ENCODE measurements around the gene DNAH11. TPM values are rescaled to one million over a fixed set of nuclear protein-coding genes. Genes with fewer than 3 reads are reported as not detected.
"Not testable (repeated sequence)": the region's sequence is repeated elsewhere in the genome, so short reads cannot be mapped to it uniquely, and the experiment has no call there.

The DNAH11 gene
- total RNA-seq, 1 donor from 2014 or later = 1.3 TPM

DNA sequence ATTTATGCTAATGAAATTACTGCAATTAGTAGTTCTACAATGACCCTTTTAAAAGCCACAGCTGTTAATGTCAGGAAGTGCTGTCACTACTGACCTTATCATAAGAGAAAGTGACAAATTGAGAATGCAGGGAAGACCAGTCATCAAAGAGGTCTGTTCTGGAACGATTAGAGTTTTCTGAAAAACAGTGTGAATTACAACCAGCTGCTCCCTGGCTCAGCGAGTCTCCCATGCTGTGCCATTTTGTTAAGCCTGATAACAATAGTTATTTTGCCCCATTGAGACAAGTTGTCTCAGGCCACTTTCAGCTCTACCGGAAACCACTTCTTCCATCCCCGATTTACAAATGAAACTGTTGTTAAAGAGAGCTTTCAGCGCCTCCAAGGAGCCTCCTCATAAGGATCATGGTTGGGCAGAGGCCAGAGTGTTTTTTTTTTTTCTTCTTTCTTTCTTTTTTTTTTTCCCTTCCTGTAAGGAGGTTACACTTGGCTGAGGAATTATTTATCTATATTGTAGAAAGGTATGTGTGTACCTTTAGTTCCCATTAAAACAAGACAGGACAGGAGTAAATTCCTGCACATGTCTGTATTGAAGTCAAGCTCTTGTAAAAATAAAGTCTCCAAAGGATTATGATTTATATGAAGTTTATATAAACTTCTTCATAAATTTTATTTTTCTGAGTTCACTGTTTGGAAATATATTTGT is 229.2 kb downstream of the DNAH11 start:
- DNase-seq (ENCODE audit: low read depth, low spot score) = no peak

DNA sequence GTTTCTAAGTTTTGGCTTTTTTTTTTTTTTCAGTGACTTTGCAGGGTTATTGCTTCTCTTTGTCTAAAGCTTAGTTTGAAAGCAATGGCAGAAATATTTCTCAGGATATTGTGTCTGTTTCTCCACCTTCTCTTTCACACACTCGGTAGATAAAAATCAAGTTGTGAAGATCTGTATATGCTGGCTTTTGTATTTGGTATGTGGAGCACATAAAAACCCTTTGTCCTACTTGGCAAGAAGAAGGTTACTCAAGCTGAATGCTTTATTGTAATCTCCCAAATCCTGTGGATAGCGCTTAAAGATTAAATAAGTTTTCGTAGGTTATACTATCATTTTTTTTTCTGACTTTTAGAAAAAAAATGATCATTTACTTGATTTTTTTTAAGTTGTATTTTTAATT is 230.5 kb downstream of the DNAH11 start:
- DNase-seq (ENCODE audit: low read depth, low spot score) = no peak

DNA sequence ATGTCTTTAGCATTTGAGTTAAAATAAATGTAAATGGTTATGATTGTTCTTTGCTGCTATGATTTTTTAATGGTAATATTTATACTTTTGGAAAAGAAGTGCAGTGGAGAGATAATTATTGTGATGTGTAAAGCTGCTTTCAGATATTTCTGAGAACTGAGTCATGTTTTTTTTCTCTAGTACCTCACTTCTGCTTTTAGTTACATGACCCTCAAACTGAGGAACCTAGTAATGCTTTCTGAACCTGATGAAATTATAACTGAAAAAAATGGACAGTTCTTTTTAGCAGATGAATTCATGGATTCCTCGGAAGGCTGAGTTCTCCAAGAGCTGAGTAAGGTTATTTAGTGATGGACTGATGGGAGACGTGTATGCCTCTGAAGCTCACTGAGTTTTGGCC is 235.1 kb downstream of the DNAH11 start:
- no peak for DNase-seq (ENCODE audit: low read depth, low spot score)

DNA sequence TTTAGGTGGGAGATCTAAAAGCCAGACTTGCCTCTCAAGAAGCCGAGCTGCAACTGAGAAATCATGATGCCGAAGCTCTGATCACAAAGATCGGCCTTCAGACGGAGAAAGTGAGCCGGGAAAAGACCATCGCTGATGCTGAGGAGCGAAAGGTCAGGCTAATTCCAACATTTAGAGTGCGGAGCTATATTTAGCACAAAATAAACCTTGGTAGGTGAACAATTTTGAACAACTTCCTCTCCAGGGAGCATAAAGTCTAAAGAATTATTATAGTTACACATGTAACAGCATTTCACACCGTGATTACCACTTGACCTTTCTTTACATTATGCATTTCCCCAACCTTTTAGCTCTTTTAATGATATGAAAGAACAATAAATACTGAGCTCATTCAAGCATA is 236.1 kb downstream of the DNAH11 start:
- no peak for DNase-seq (ENCODE audit: low read depth, low spot score)

DNA sequence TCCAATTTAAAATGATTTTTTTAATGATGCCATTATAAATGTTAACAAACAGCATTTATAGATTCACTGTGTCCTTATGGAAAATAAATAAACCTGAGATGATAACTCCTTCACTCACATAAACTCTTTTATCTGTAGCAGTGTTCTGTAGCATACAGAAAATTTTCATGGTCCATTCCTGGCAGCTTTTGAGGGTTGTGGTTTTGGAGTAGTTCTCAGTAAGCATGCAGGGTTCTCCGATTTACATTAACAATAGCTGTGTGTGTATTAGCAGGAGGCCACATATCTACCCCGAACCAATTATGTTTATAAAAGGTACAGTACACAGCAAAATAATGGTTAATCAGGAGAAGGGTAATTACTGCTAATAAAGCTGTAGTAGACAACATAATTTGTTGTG is 240.2 kb downstream of the DNAH11 start:
- DNase-seq (ENCODE audit: low read depth, low spot score) = no peak

DNA sequence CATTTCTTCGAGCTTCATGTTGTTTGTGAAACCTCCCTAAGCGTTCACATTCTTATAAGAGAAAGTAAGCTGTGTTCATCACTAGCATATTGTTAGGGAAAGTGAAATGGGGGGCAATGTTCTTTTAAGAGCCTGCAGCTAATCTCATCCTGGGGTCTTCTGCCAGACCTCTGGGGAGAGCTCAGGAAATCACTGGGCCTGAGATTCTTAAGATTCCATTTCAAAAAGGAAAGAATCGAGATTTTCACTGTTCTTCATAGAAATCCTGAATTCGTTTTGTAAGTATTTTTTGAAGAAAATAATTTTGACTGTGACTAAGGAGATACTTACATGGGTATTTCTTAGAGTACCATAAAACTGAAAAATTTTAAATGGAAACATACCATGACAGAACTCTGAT is 242.2 kb downstream of the DNAH11 start:
- DNase-seq (ENCODE audit: low read depth, low spot score) = no peak

DNA sequence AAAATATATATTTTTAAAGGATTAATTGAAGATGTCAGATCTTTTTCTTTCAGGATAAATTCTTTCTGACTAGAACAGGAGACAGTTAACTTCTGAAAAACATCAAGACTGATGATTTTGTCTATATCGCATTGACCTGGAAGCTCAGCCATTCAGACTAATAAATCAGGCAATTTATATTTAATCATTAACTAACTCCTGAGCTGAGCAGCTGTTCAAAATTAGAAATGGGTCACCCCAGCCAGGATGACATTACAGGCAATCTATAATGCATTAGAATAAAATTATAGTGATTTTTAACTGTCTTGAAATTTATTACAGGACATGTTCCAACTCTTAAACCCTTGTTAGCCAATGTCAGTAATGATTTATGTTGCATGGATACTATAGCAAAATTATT is 263.0 kb downstream of the DNAH11 start:
- DNase-seq (ENCODE audit: low read depth, low spot score) = no peak

DNA sequence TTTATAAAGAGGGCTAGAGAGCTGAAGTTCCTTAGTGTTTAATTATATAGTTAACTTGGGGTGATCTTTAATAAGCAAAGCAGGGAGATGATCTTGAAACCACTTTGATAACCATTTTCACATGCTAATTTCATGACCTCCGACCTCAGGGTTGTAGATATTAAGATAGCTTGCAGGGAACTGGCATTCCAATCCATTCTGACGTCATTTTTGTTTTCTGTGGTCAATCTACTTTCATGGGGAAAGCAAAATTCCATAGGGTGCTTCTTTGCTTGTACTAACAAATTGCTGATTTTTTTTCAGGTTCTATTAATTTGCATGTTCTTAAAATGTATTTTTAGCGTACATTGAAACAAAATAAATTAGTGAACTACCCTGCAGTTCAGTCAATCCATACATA is 263.5 kb downstream of the DNAH11 start:
- DNase-seq (ENCODE audit: low read depth, low spot score) = no peak

DNA sequence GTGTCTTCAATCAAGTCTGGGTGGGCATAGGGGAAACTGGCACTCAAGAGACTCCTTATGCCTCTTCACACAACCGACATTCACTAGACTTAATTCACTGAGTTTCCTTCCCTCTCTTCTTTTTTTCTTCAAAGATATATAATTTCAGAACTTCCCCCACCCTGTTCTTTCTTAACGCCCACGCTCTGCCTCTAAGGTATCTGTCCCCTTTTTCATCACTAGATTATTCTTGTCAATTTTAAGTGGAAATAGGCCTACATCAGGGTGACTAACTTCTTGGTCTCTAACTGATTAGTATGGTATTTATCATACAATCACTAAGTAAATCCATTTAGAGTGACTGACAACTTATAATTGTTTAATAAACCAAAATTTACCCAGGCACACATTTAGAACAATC is 276.2 kb downstream of the DNAH11 start:
- DNase-seq (ENCODE audit: low read depth, low spot score) = no peak

DNA sequence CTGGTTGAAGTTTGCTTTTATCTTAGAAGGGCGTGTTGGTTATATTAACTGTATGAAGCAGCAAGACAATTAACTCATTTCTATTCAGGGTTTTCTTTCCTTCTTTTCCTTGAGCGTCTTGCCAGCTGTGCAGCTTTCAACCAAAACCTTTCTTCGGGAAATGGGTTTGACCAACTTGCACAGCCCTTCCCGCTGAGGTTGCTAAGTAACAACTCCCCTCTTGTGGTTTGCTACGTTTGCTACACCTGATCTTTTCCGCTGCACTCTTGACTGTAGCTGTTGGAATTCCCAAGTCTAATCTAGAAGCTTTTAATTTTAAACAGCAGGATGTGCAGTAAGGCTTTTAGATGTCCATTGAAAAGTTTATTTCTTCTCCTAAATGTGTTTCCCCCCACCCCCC is 286.0 kb downstream of the DNAH11 start:
- DNase-seq (ENCODE audit: low read depth, low spot score) = no peak

DNA sequence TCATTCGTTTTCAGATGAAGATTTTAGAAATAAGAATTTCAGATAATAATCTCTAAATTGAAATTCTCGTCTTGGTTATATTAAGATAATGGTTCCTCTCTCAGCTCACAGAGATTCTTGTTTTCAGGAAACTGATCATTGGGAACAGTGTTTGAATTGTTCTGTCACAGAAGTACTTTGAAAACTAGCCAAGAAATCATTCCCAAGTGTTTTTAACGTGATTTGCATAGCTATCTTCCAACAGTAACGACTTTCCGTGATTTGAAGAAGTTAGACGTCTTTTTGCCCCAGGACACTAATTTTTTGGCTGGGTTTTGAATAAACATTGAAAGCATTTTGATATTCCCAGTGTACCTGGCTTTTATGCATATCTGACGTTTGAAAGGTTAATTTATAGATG is 286.9 kb downstream of the DNAH11 start:
- DNase-seq (ENCODE audit: low read depth, low spot score) = no peak

DNA sequence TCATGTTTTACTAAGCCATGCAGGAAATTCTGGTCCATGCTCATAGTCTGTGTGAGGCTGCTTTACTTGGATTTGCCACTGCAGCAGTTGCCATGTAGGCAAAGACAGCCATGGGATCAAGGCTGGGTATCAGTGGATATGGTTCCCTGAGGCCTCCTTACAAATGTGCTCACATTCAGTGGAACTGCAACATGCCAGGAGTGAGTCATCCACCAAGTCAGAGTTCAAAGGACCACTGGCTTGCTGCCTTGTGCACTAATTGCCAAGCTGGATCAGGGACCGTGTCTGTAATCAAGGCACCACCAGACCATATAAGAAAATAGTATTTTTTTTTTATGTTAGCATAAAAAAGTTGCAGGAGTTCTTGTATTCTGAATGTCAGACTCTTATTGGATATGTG is 301.9 kb downstream of the DNAH11 start:
- DNase-seq (ENCODE audit: low read depth, low spot score) = no peak

DNA sequence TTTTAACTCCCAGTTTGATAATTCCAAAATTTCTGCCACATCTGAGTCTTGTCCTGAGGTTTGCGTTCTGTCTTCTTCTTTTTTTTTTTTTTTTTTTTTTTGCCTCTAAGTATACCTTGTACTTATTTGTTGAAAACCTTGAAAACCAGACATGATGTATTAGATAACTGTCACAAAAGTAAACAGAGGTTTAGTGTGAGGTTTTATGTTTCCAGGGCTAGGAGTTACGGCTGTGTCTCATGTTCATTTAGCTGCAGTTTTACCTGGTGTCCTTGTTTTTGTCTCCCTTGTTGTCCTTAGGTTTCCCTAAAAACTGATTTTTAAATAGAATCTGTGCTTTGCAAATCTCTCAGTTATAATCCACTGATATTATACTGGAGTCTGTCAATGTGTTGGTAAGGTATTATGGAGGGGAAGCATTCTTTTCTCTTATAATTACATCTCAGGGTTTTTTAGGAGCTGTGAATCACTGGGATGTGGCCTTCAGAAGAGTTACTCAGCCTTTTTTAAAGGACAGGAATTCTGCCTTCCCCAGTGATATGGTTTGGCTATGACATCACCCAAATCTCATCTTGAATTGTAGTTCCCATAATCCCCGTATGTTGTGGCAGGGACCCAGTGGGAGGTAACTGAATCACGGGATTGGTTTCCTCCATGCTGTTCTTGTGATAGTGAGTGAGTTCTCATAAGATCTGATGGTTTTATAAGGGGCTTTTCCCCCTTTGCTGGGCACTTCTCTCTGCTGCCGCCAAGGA is 307.9 kb downstream of the DNAH11 start:
- no peak for DNase-seq (ENCODE audit: low read depth, low spot score)

DNA sequence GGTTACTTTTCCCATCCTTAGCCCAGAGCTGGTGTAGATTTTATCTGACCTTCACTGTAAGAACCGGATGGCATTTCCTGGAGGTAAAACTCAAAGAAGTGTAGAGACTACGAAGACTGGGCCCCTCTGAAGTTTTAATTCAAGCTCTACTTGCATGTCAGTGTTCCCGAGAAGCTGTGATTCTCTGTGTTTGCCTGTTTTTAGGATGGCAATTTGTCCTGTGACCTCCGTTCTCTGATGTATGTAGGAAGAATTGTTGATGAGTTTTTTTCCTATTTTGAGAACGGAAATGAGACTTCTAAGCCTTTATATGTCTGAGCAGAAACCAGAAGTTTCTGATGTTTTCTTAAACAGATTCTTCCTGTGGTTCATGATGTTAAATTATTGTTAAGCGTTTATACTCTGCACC is 308.7 kb downstream of the DNAH11 start:
- no peak for DNase-seq (ENCODE audit: low read depth, low spot score)

DNA sequence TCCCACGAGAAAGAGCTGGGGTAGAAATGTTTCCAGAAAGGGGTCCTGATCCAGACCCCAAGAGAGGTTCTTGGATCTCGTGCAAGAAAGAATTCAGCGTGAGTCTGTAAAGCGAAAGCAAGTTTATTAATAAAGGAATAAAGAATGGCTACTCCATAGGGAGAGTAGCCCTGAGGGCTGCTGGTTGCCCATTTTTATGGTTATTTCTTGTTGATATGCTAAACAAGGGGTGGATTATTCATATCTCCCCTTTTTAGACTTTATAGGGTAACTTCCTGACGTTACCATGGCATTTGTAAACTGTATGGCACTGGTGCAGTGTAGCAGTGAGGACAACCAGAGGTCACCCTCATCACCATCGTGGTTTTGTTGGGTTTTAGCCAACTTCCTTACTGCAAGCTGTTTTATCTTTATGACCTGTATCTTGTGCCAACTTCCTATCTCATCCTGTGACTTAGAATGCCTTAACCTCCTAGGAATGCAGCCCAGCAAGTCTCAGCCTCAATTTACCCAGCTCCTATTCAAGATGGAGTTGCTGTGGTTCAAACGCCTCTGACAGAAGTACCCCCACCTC is 322.9 kb downstream of the DNAH11 start:
- DNase-seq (ENCODE audit: low read depth, low spot score) = not testable (repeated sequence)

DNA sequence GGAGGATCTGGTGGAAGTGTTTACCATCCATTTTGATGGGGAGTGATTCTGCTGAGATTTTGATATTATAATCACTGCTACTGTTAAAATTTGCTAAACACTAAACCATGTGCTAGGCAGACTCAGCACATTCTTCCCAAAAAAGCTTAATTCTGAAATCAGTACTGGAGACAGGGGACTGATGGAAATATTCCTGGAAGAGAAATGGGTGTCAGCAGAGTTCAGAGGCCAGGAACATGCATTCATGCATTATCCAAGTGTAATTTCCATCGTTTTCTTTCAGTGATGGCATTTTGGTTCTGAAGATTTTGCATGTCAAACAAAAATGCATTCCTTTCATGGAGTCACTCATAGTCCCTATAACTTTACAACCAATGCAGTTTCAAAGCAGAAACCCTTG is 323.9 kb downstream of the DNAH11 start:
- DNase-seq (ENCODE audit: low read depth, low spot score) = no peak

DNA sequence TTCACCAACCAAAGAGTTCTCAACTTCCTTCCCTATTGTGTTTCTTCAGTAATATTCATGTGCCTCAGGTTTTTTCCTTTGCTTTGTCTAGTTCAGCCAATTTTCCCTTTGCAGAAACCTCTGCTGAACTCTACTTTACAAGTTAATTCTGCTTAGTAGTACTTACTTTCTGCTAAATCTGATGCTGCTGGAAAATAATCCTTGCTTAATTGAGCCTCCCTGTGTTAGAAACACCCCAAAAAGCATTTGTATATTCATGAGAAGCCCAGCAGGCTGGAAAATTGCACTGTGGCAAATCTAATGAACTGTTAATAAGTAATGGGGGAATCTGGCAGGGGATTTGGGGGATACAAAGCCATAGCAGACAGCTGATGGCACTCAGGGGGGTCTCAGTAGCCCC is 324.4 kb downstream of the DNAH11 start:
- DNase-seq (ENCODE audit: low read depth, low spot score) = no peak

DNA sequence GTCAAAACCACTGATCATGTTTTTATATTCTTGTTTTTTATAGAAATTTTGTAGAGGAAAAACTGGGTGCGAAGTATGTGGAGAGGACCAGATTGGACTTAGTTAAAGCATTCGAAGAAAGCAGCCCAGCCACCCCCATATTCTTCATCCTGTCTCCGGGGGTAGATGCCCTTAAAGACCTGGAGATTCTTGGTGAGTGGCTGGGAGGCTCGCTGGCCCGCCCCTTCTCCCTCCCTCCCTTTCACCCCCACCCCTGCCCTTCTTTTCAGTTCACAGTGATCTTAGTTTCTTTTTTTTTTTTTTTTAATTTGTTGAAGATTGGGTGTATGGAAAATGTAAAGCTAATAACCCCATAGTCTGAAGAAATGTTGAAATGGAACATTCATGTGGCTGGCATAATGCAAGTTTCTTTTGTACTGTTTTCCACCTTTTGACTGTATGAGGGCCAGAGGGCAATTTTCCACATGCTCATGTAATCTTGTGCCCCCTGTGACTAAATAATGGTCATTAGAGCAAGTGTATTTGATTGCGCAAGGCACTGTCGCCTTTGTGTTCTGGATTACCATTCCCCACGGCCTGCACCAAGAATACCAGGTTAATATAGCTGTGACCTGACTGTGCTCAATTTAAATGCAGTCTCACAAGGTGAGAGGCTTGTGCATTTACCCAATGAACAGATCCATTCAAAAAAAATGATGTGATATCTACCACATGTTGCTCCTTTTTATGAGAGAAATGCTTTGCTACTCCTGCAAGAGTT is 325.2 kb downstream of the DNAH11 start:
- no peak for DNase-seq (ENCODE audit: low read depth, low spot score)

DNA sequence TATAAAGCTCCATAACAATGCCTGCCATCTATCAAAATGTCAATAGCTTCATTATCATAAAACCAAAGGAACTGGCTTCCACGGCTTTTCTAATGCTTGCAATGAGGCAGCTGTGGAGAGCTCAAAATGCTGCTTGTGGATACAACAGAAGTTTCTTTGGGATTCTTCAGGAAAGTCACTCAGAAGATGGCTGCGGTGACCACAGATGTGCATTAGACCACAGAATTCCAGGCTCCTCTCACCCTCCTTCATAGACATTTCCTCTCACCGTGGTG is 325.7 kb downstream of the DNAH11 start:
- no peak for DNase-seq (ENCODE audit: low read depth, low spot score)

DNA sequence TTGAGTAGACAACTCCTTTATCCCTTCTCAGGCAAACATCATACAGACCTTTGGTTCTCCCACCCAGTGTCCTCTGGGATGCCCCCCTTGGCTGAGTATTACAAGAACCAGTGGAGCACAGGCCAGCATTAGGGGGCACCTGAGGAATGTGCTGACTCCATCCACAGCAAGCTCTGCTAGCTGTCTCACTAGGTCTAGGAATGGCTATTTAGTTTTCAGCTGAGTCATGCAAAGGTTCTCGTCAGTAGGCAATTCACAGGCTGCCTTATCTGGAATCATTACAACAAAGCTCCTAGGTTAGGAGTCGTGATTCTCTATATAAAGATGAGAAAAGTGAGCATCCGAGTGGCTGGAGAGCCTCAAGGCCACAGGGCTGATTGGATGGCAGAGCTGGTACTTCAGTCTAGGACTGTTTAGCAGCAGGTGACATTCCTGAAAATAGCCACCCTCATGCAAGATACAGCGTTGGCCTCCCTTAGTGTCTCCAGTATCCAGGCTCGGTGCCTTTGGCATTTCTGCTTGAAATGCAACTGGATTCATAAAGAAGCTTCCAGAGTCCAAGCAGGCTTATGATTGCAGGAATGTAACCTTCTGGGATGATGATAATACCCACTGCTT is 327.1 kb downstream of the DNAH11 start:
- DNase-seq (ENCODE audit: low read depth, low spot score) = no peak

DNA sequence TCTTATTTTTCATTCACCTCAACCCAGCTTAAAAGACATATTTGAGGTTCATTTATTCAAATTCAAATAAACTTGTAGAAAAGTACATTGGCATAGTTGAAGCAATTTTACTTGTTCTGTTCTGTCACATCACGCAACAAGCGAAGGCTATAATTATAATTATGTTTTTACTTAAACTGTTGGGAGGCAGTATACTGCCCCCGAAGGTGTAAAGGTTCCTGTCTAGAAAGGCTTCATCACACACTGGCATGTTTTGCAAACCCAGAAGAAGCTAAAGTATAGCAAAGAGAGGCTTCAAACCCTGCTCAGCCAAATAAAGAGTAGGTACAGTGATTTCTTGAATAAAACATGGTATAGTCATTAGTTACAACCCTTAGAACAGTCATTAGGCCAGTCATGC is 340.2 kb downstream of the DNAH11 start:
- DNase-seq (ENCODE audit: low read depth, low spot score) = no peak

DNA sequence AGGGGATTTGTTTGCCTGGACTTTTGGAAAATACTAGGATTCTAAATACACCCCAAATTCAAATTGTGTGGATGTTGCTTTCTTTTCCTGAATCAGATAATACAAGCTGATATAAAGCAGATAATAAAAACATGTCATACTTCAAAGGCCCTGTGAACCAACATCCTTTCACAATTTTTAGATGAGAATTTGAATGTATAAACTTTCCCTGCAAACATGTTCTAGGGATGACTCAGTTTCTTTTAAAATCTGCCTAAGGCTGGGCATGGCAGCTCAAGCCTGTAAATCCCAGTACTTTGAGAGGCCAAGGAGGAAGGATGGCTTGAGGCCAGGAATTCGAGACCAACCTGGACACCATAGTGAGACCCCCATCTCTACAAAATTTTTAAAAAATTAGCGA is 340.7 kb downstream of the DNAH11 start:
- not testable (repeated sequence) for DNase-seq (ENCODE audit: low read depth, low spot score)
